Retinal pigment epithelial cell (primary cell): ENCODE measurements around the gene SLC1A4.

Source experiments
- DNase-seq: peaks from one replicate; pipeline ENCODE4 v3.0.0-alpha.2; 2010; ENCODE audit warnings: low read depth
- H3K4me3 ChIP-seq: 2 replicates; pipeline ENCODE4 v1.5.1; 2011; ENCODE audit warnings: mild to moderate bottlenecking, low read length, control low read depth, moderate library complexity
- TF ChIP-seq, protein P1 (sequence below): conservative IDR thresholded peaks from 2 replicates; pipeline ENCODE4 v1.5.1; 2011; ENCODE audit warnings: low read depth, low read length, control low read depth, inconsistent platforms

Gene SLC1A4

DNA sequence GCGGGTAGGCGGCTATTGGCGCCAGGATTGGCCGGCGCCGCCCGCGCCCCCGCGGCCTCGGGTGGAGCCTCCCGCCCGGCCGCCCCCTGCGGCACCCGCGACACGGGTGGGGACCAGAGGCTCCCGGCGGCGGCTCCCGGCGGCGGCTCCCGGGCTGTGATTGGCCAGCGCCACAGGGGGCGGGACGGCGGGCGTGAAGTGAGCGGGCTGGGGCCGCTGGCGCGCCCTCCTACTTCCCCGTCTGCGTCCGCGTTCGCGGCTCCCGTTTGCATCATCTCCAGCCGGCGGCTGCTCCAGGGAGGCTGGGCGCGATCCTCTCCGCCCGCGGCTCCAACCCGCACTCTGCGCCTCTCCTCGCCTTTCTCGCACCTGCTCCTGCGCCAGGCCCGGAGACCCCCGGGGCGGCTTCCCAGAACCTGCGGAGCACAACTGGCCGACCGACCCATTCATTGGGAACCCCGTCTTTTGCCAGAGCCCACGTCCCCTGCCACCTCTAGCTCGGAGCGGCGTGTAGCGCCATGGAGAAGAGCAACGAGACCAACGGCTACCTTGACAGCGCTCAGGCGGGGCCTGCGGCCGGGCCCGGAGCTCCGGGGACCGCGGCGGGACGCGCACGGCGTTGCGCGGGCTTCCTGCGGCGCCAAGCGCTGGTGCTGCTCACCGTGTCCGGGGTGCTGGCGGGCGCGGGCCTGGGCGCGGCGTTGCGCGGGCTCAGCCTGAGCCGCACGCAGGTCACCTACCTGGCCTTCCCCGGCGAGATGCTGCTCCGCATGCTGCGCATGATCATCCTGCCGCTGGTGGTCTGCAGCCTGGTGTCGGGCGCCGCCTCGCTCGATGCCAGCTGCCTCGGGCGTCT is at the start of gene SLC1A4:
SLC1A4 (plus strand) TSS at position 274 of the 856 bp plus-strand sequence; CDS start at position 519, 245 bp downstream.
- H3K4me3 ChIP-seq, result peak within 1 kb of the TSS; percentile 76
- no peak for DNase-seq
- TF ChIP-seq, protein P1, sequence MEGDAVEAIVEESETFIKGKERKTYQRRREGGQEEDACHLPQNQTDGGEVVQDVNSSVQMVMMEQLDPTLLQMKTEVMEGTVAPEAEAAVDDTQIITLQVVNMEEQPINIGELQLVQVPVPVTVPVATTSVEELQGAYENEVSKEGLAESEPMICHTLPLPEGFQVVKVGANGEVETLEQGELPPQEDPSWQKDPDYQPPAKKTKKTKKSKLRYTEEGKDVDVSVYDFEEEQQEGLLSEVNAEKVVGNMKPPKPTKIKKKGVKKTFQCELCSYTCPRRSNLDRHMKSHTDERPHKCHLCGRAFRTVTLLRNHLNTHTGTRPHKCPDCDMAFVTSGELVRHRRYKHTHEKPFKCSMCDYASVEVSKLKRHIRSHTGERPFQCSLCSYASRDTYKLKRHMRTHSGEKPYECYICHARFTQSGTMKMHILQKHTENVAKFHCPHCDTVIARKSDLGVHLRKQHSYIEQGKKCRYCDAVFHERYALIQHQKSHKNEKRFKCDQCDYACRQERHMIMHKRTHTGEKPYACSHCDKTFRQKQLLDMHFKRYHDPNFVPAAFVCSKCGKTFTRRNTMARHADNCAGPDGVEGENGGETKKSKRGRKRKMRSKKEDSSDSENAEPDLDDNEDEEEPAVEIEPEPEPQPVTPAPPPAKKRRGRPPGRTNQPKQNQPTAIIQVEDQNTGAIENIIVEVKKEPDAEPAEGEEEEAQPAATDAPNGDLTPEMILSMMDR, result no peak

- no peak overlapping the region for H3K4me3 ChIP-seq
- no peak for DNase-seq
- TF ChIP-seq, protein P1, result no peak
Measured at GRCh38 chr2:64941143-64941542, 48.1 kb upstream of the SLC1A4 start.

DNA sequence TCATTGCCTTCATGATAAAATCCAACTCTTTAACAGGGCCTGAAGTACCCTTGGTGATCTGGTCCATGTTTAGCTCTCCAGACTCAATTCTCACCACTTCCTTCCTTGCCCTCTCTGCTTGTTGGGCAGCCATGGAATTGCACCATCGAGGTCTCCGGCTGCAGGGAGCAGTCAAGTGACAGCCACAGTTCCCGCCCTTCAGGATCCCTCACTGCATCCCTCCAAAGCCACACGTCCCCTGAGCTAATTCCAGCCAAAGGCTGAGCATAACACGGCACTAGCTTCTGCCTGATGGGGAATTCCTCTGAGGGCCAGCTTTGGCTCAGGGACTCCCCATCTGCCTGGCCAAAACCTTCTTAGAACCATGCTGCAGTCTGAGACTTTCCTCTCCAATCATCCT is 47.4 kb upstream of the SLC1A4 start:
- H3K4me3 ChIP-seq, result no peak overlapping the region
- TF ChIP-seq, protein P1, result no peak

GRCh38 chr2:64942693-64943092 is 46.5 kb upstream of the SLC1A4 start:
- DNase-seq, result no peak
- H3K4me3 ChIP-seq, result no peak overlapping the region
- TF ChIP-seq, protein P1, result no peak

More for the DNA sequence above, 47.4 kb upstream of the SLC1A4 start:
- no peak for DNase-seq

DNA sequence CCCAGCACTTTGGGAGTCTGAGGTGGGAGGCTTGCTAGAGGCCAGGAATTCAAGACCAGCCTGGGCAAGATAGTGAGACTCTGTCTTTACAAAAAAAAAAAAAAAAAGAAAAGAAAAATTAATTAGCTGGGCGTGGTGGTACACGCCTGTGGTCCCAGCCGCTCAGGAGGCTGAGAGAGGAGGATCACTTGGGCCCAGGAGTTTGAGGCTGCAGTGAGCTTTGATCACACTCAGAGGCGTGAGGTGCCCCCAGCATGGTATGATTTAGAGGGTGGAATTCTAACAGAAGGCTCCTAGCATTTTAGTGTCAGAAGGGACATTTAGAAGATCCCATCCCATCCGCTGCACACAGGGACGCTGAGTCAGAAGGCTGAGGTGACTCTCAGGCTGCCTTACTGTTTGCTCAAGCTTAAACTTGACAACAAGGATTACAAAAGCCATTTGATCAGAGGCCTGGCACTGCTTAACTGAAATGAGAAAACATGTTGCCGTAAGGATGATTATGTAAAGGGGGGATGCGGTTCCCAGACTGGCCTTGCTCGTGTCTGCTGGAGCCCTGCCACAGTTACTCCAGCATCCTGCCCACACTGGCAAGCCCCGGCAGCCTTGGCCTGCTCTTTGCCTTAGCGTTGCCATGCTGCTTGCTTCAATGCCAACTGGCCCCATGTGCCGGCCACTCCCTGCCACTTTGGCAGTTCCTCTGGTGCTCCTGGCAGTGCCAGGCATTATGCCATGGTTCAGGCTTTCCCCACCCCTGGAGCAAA is 45.6 kb upstream of the SLC1A4 start:
- TF ChIP-seq, protein P1, result no peak
- no peak overlapping the region for H3K4me3 ChIP-seq
- peak; percentile 72 for DNase-seq

DNA sequence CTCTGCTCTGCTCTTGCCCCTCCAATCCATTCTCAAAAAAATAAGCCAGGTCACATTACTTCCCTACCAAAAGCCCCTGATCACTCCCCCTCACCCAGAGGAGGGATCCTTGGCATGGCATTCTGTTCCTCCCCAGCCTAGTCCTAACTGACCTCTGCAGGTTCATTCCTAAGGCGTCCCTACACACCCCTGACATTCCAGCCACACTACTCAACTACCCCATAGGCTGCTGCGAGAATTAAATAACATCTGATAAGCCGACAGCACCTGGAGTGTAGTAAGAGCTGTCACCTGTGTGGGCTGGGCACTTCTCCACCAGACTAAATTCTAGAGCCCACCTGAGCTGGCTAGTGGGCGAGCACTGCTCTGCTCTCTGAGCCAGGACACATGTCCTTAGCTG is 44.7 kb upstream of the SLC1A4 start:
- TF ChIP-seq, protein P1, result no peak
- no peak for DNase-seq
- no peak overlapping the region for H3K4me3 ChIP-seq
